ENCODE results near the gene IRF1. TPM values are rescaled to one million over a fixed set of nuclear protein-coding genes. Genes with fewer than 3 reads are reported as not detected.
A peak's percentile ranks its signal among the peaks of the same experiment; 100 is the strongest.

Gene IRF1
- total and polyA plus RNA-seq, 4 donors: 9.5 to 42.6 (median 24.7) TPM

- no peaks in the 10 kb centered on the region for H3K27me3 ChIP-seq (ENCODE audit: control insufficient read depth in 4 of 4, insufficient read depth in 4 of 4, low read length in 3 of 4)
- no peak for TF ChIP-seq CTCF (IDR thresholded peaks at IDR 0.05; ENCODE audit: low read depth, low read length, missing input control)
- TF ChIP-seq GABPA (IDR thresholded peaks at IDR 0.05 in 1 of 2, conservative IDR thresholded peaks at IDR 0.05 in 1 of 2): no peak
- no peak for TF ChIP-seq TAF1 (conservative IDR thresholded peaks at IDR 0.05)
- TF ChIP-seq ZBTB33 (IDR thresholded peaks at IDR 0.05): no peak
- TF ChIP-seq YY1 (IDR thresholded peaks at IDR 0.05): no peak
- TF ChIP-seq FOXA2 (IDR thresholded peaks at IDR 0.05): no peak
- no peak for TF ChIP-seq MAX (IDR thresholded peaks at IDR 0.05)
- no peak for TF ChIP-seq ATF3 (IDR thresholded peaks at IDR 0.05)
- TF ChIP-seq REST (IDR thresholded peaks at IDR 0.05): no peak
Observed at GRCh38 chr5:132435886-132436285, 54.7 kb downstream of the IRF1 start.

GRCh38 chr5:132435447-132435846 lies 55.1 kb downstream of the IRF1 start:
- no peak overlapping the region for H3K4me3 ChIP-seq (ENCODE audit: low read depth in 1 of 3, low read length in 3 of 3)
- DNase-seq (ENCODE audit: low spot score): no peak
- H3K9ac ChIP-seq (ENCODE audit: low read depth in 1 of 2, low read length in 2 of 2): no peak overlapping the region
- peak overlapping the region in 1 of 2 donors; percentile 55 for H3K27ac ChIP-seq (ENCODE audit: low read depth in 1 of 2, low read length in 2 of 2)
- H3K4me1 ChIP-seq (ENCODE audit: control insufficient read depth in 4 of 4, insufficient read depth in 4 of 4, low read length in 3 of 4): peaks cover 15 to 40% (median 23%) of the 10 kb centered on the region in 4 donors
- no peaks in the 10 kb centered on the region for H3K9me3 ChIP-seq (ENCODE audit: control insufficient read depth in 4 of 4, low read length in 3 of 4)
- H3K36me3 ChIP-seq (ENCODE audit: control insufficient read depth in 4 of 4, insufficient read depth in 3 of 4, low read depth in 1 of 4, low read length in 3 of 4): no peaks in the 10 kb centered on the region
- WGBS: 50% methylated on average over 2 of the region's 2 CpGs
- H3K27me3 ChIP-seq (ENCODE audit: control insufficient read depth in 4 of 4, insufficient read depth in 4 of 4, low read length in 3 of 4): no peaks in the 10 kb centered on the region
- TF ChIP-seq NR2F2 (IDR thresholded peaks at IDR 0.05) (no peak), CTCF (IDR thresholded peaks at IDR 0.05; ENCODE audit: low read depth, low read length, missing input control) (no peak), GABPA (IDR thresholded peaks at IDR 0.05 in 1 of 2, conservative IDR thresholded peaks at IDR 0.05 in 1 of 2) (no peak), YY1 (IDR thresholded peaks at IDR 0.05) (no peak), SP1 (IDR thresholded peaks at IDR 0.05) (no peak), TAF1 (conservative IDR thresholded peaks at IDR 0.05) (no peak), EGR1 (IDR thresholded peaks at IDR 0.05; ENCODE audit: low read depth in 2 of 2) (no peak), JUND (IDR thresholded peaks at IDR 0.05) (no peak), MAX (IDR thresholded peaks at IDR 0.05) (no peak), REST (IDR thresholded peaks at IDR 0.05) (no peak)

More at GRCh38 chr5:132435886-132436285, 54.7 kb downstream of the IRF1 start:
- Histone ChIP-seq H3K4me3 (ENCODE audit: low read depth in 1 of 3, low read length in 3 of 3) (no peak overlapping the region), H3K9me3 (ENCODE audit: control insufficient read depth in 4 of 4, low read length in 3 of 4) (no peaks in the 10 kb centered on the region), H3K36me3 (ENCODE audit: control insufficient read depth in 4 of 4, insufficient read depth in 3 of 4, low read depth in 1 of 4, low read length in 3 of 4) (no peaks in the 10 kb centered on the region), H3K27ac (ENCODE audit: low read depth in 1 of 2, low read length in 2 of 2) (no peak overlapping the region), H3K9ac (ENCODE audit: low read depth in 1 of 2, low read length in 2 of 2) (no peak overlapping the region), H3K4me1 (ENCODE audit: control insufficient read depth in 4 of 4, insufficient read depth in 4 of 4, low read length in 3 of 4) (peaks cover 15 to 40% (median 23%) of the 10 kb centered on the region in 4 donors)
- 83% methylated on average over 2 of the region's 2 CpGs for WGBS
- no peak for DNase-seq (ENCODE audit: low spot score)

All from liver (tissue), 9 donors.